IMR-90 (cell line): ENCODE measurements around the gene MSI2. TPM values are rescaled to one million over a fixed set of nuclear protein-coding genes. Genes with fewer than 3 reads are reported as not detected.

Source experiments
- ATAC-seq: fragments of 200-7000 bp; cut with Tn5 transposase; 2 replicates; pipeline ENCODE4 v1.9.1; 2020; ENCODE audit warnings: low read depth, mild to moderate bottlenecking, moderate library complexity
- BruUV-seq: library from RNA; stranded (reverse); fragments of 400-500 nt; replicated peaks from 2 replicates; lab custom pipeline; 2021; lab: Mats Ljungman, UMichigan
- CTCF ChIA-PET: fragments of 300-600 bp; formaldehyde crosslinking; extraction: SDS; loops from one replicate; lab custom pipeline; 2021; ENCODE audit warnings: antibody characterized with exemption; lab: Yijun Ruan, JAX
- POLR2A ChIA-PET: fragments of 300-600 bp; sonication (Branson Sonifier 250); formaldehyde crosslinking; loops from one replicate; lab custom pipeline; 2022; ENCODE audit warnings: antibody characterized with exemption; ENCODE audit not compliant: unreplicated experiment; lab: Charles Lee
- DNase-seq: peaks from one replicate; pipeline ENCODE4 v3.0.0; 2013
- H2AFZ ChIP-seq: replicated peaks from 2 replicates; pipeline ENCODE3; 2013; ENCODE audit warnings: low read length, mild to moderate bottlenecking; ENCODE audit not compliant: poor library complexity
- H2AK5ac ChIP-seq: 2 replicates; pipeline ENCODE4 v1.6.1; 2013; ENCODE audit warnings: low read depth, low read length, inconsistent platforms
- H2AK9ac ChIP-seq: replicated peaks from 2 replicates; pipeline ENCODE3; 2013; ENCODE audit warnings: mild to moderate bottlenecking, low read depth, low read length, moderate library complexity; ENCODE audit not compliant: poor library complexity
- H2BK120ac ChIP-seq: 2 replicates; pipeline ENCODE4 v1.6.1; 2013; ENCODE audit warnings: low read depth, low read length, inconsistent platforms
- H2BK15ac ChIP-seq: 3 replicates; pipeline ENCODE4 v1.6.1; 2013; ENCODE audit warnings: low read depth, low read length, inconsistent platforms
- H2BK20ac ChIP-seq: 2 replicates; pipeline ENCODE4 v1.6.1; 2013; ENCODE audit warnings: low read depth, mild to moderate bottlenecking, inconsistent platforms, low read length, moderate library complexity
- H2BK5ac ChIP-seq: 2 replicates; pipeline ENCODE4 v1.6.1; 2013; ENCODE audit warnings: mild to moderate bottlenecking, low read depth, low read length, inconsistent platforms; ENCODE audit not compliant: poor library complexity, severe bottlenecking
- H3K14ac ChIP-seq: replicated peaks from 2 replicates; pipeline ENCODE4 v1.6.1; 2013; ENCODE audit warnings: low read depth, low read length, inconsistent platforms
- H3K18ac ChIP-seq: 2 replicates; pipeline ENCODE4 v1.6.1; 2013; ENCODE audit warnings: low read depth, low read length, control low read depth
- H3K23ac ChIP-seq: 2 replicates; pipeline ENCODE4 v1.6.1; 2013; ENCODE audit warnings: low read depth, low read length, inconsistent platforms
- H3K27ac ChIP-seq: 2 replicates; pipeline ENCODE4 v1.5.1; 2013; ENCODE audit warnings: mild to moderate bottlenecking, control low read depth, low read length; ENCODE audit not compliant: insufficient read depth
- H3K27me3 ChIP-seq: 2 replicates; pipeline ENCODE4 v1.6.1; 2013; ENCODE audit warnings: low read length; ENCODE audit not compliant: control insufficient read depth, insufficient read depth
- H3K36me3 ChIP-seq: 2 replicates; pipeline ENCODE4 v1.6.1; 2013; ENCODE audit warnings: low read length, mixed read lengths; ENCODE audit not compliant: control insufficient read depth, insufficient read depth
- H3K4ac ChIP-seq: 2 replicates; pipeline ENCODE4 v1.6.1; 2013; ENCODE audit warnings: low read depth, low read length, inconsistent platforms
- H3K4me1 ChIP-seq: 2 replicates; pipeline ENCODE4 v1.6.1; 2013; ENCODE audit warnings: low read length, mixed read lengths; ENCODE audit not compliant: control insufficient read depth, insufficient read depth
- H3K4me2 ChIP-seq: 2 replicates; pipeline ENCODE4 v1.6.1; 2013; ENCODE audit warnings: low read depth, mild to moderate bottlenecking, control low read depth, low read length, moderate library complexity
- H3K4me3 ChIP-seq: 2 replicates; pipeline ENCODE4 v1.5.1; 2013; ENCODE audit warnings: low read depth, mild to moderate bottlenecking, control low read depth, low read length, moderate library complexity; ENCODE audit not compliant: insufficient read depth
- H3K56ac ChIP-seq: 2 replicates; pipeline ENCODE4 v1.6.1; 2013; ENCODE audit warnings: low read length, inconsistent platforms; ENCODE audit not compliant: insufficient read depth; ENCODE audit errors: extremely low read depth
- H3K79me1 ChIP-seq, 2 experiments: 2 replicates each; pipeline ENCODE4 v1.6.1; 2013; ENCODE audit warnings: low read length in 2 of 2, inconsistent platforms in 1 of 2, low read depth in 1 of 2
- H3K9ac ChIP-seq: 2 replicates; pipeline ENCODE4 v1.6.1; 2013; ENCODE audit warnings: low read depth, low read length, control low read depth
- H3K9me1 ChIP-seq: 2 replicates; pipeline ENCODE4 v1.6.1; 2013; ENCODE audit warnings: low read length, inconsistent platforms; ENCODE audit not compliant: insufficient read depth
- H3K9me3 ChIP-seq: 2 replicates; pipeline ENCODE4 v1.6.1; 2013; ENCODE audit warnings: low read length; ENCODE audit not compliant: control insufficient read depth, insufficient read depth
- H4K20me1 ChIP-seq: 2 replicates; pipeline ENCODE4 v1.6.1; 2013; ENCODE audit warnings: low read length, inconsistent platforms; ENCODE audit not compliant: insufficient read depth
- H4K5ac ChIP-seq: 2 replicates; pipeline ENCODE4 v1.6.1; 2013; ENCODE audit warnings: mild to moderate bottlenecking, low read depth, low read length, control low read depth
- H4K8ac ChIP-seq, 2 experiments: 2 replicates each; pipeline ENCODE4 v1.6.1; 2013; ENCODE audit warnings: low read depth in 2 of 2, low read length in 2 of 2, control low read depth in 1 of 2, inconsistent platforms in 1 of 2
- H4K91ac ChIP-seq: 2 replicates; pipeline ENCODE4 v1.6.1; 2013; ENCODE audit warnings: low read depth, low read length, inconsistent platforms; ENCODE audit not compliant: insufficient read depth
- BHLHE40 ChIP-seq: fragments of 150-350 bp; IDR thresholded peaks from 2 replicates; pipeline ENCODE4 v1.6.1; 2016; ENCODE audit warnings: mild to moderate bottlenecking, low read depth, low read length
- CHD1 ChIP-seq: IDR thresholded peaks from 2 replicates; pipeline ENCODE4 v1.6.1; 2012; ENCODE audit warnings: low read depth, low read length, improper control_type of control experiment
- ELK1 ChIP-seq: fragments of 150-350 bp; IDR thresholded peaks from 2 replicates; pipeline ENCODE4 v1.6.1; 2016; ENCODE audit warnings: low read depth, mild to moderate bottlenecking, low read length, moderate library complexity, borderline replicate concordance
- MAFK ChIP-seq: IDR thresholded peaks from 2 replicates; pipeline ENCODE4 v1.6.1; 2012; ENCODE audit warnings: low read depth, low read length, improper control_type of control experiment
- MXI1 ChIP-seq: IDR thresholded peaks from 2 replicates; pipeline ENCODE4 v1.6.1; 2012; ENCODE audit warnings: low read depth, mild to moderate bottlenecking, low read length, moderate library complexity, borderline replicate concordance
- NFE2L2 ChIP-seq: fragments of 150-350 bp; IDR thresholded peaks from 2 replicates; pipeline ENCODE4 v1.6.1; 2016; ENCODE audit warnings: low read depth, mild to moderate bottlenecking, low read length
- RFX5 ChIP-seq: IDR thresholded peaks from 2 replicates; pipeline ENCODE4 v1.8.0; 2012; ENCODE audit warnings: low read depth, mild to moderate bottlenecking, low read length, moderate library complexity
- SMC3 ChIP-seq: fragments of 150-350 bp; IDR thresholded peaks from 2 replicates; pipeline ENCODE4 v1.6.1; 2016; ENCODE audit warnings: low read depth, mild to moderate bottlenecking, antibody characterized with exemption, low read length, moderate library complexity
- whole genome bisulfite sequencing, 2 experiments: methylation state at CpG; one replicate each; pipeline versions ENCODE4 v1.1.5 to v1.1.7; 2013; ENCODE audit warnings: missing lambda C conversion rate in 2 of 2; ENCODE audit not compliant: insufficient read length in 1 of 2; ENCODE audit errors: extremely low coverage in 2 of 2; 5-methylcytosine and 5-hydroxymethylcytosine counted together
- dilution Hi-C: fragments of 300-500 bp; cut with HindIII; formaldehyde crosslinking; loops from one replicate; pipeline ENCODE4 v1.14.3; 2018; ENCODE audit warnings: low sequenced_read_pairs; ENCODE audit not compliant: unreplicated experiment
- in situ Hi-C: fragments of 300-500 bp; cut with MboI; formaldehyde crosslinking; loops from 3 replicates; pipeline ENCODE4 v1.14.3; 2019; ENCODE audit warnings: low sequenced_read_pairs, inconsistent platforms, mixed read lengths
- intact Hi-C: fragments of 100-400 bp; cut with micrococcal nuclease; formaldehyde crosslinking; loops from 2 replicates; pipeline ENCODE4 v1.10.0; 2022
- polyA plus RNA-seq, 3 experiments: library from polyadenylated mRNA; depleted of rRNA; stranded (reverse); fragments of >200 nt; gene quantifications; 2 replicates each; pipeline ENCODE4 v1.2.3, GENCODE V29; 2012; ENCODE audit warnings: low replicate concordance in 1 of 3
- total RNA-seq: library from RNA; depleted of rRNA; stranded (reverse); fragments of >200 nt; gene quantifications from 2 replicates; pipeline ENCODE4 v1.2.3, GENCODE V29; 2012
- TF ChIP-seq, protein P1 (sequence below): conservative IDR thresholded peaks from 2 replicates; pipeline ENCODE4 v1.5.1; 2012; ENCODE audit warnings: mild to moderate bottlenecking, low read depth, low read length, improper control_type of control experiment

The MSI2 gene
- total and polyA plus RNA-seq, 2 of the 4 experiments (the other 2 are of a cell fraction), result 13.0 to 16.0 TPM

GRCh38 chr17:57284583-57284982, 28.3 kb downstream of the MSI2 start:
- Histone ChIP-seq H3K4me2 (no peak overlapping the region), H3K79me1 (peaks cover 3 to 14% of the 10 kb centered on the region in 2 experiments; a peak in 2 of 4 replicates), H3K4me1 (peaks cover 3% of the 10 kb centered on the region; the same call in 1 of the 2 replicates), H2BK5ac (no peak overlapping the region), H2AK9ac (no peak overlapping the region), H2BK20ac (no peak overlapping the region), H2AFZ (no peak overlapping the region), H3K4ac (no peak overlapping the region), H3K36me3 (peaks cover 5% of the 10 kb centered on the region; the same call in 1 of the 2 replicates), H3K56ac (no peak overlapping the region), H3K18ac (no peak overlapping the region), H3K23ac (no peak overlapping the region), H3K9me1 (peaks cover 12% of the 10 kb centered on the region; the same call in 1 of the 2 replicates), H2BK120ac (no peak overlapping the region), H3K14ac (no peak overlapping the region), H4K8ac (no peak overlapping the region), H3K9ac (no peak overlapping the region), H3K4me3 (no peak overlapping the region), H3K9me3 (no peaks in the 10 kb centered on the region), H4K5ac (no peak overlapping the region), H4K91ac (no peak overlapping the region), H4K20me1 (peaks cover 12% of the 10 kb centered on the region; the same call in 1 of the 2 replicates), H3K27ac (no peak overlapping the region), H2AK5ac (no peak overlapping the region), H3K27me3 (no peaks in the 10 kb centered on the region), H2BK15ac (no peak overlapping the region)
- intact Hi-C loops (no loop called here), dilution Hi-C loops (no loop called here), in situ Hi-C loops (no loop called here)
- ATAC-seq (no peak), DNase-seq (no peak)
- TF ChIP-seq CHD1, result no peak
- no peak for TF ChIP-seq MAFK
- TF ChIP-seq, protein P1, sequence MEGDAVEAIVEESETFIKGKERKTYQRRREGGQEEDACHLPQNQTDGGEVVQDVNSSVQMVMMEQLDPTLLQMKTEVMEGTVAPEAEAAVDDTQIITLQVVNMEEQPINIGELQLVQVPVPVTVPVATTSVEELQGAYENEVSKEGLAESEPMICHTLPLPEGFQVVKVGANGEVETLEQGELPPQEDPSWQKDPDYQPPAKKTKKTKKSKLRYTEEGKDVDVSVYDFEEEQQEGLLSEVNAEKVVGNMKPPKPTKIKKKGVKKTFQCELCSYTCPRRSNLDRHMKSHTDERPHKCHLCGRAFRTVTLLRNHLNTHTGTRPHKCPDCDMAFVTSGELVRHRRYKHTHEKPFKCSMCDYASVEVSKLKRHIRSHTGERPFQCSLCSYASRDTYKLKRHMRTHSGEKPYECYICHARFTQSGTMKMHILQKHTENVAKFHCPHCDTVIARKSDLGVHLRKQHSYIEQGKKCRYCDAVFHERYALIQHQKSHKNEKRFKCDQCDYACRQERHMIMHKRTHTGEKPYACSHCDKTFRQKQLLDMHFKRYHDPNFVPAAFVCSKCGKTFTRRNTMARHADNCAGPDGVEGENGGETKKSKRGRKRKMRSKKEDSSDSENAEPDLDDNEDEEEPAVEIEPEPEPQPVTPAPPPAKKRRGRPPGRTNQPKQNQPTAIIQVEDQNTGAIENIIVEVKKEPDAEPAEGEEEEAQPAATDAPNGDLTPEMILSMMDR, result no peak
- no peak for TF ChIP-seq BHLHE40
- no peak for TF ChIP-seq NFE2L2
- TF ChIP-seq MXI1, result no peak
- no peak for TF ChIP-seq SMC3
- TF ChIP-seq RFX5, result no peak
- no peak for TF ChIP-seq ELK1
- no TSS peak for BruUV-seq
- ChIA-PET POLR2A (no interaction called here), CTCF (no interaction called here)
- WGBS, 2 experiments, result no CpG with 5 or more reads among the region's 3 CpGs
